Suprapubic skin (tissue), 3 donors: ENCODE results near the gene CANT1.
A peak's percentile ranks its signal among the peaks of the same experiment; 100 is the strongest.

ENCODE experiments used
- CTCF ChIP-seq, 2 donors: fragments of 200-600 bp in 1 of 2; fragments of 450-650 bp in 1 of 2; sonication (generic) in 1 of 2; IDR thresholded peaks; one replicate each; pipeline ENCODE4 v1.5.1; 2016 to 2019; ENCODE audit warnings: antibody characterized with exemption in 2 of 2, mild to moderate bottlenecking in 1 of 2, moderate library complexity in 1 of 2
- POLR2A ChIP-seq, 2 donors: fragments of 450-650 bp; IDR thresholded peaks; one replicate each; pipeline ENCODE4 v1.6.1; 2017; ENCODE audit warnings: antibody characterized with exemption in 2 of 2, mild to moderate bottlenecking in 2 of 2, moderate library complexity in 2 of 2

- TF ChIP-seq CTCF (IDR thresholded peaks at IDR 0.05) (peak; percentile 85 to 97), POLR2A (IDR thresholded peaks at IDR 0.05) (no peak)
Observed at GRCh38 chr17:79045842-79046196, 36.3 kb upstream of the CANT1 start.
